Lung (tissue), 12 donors: ENCODE measurements around the gene ARHGEF7. TPM values are rescaled to one million over a fixed set of nuclear protein-coding genes. Genes with fewer than 3 reads are reported as not detected.

Source experiments
- ATAC-seq: fragments of 200-7000 bp; cut with Tn5 transposase; one replicate; pipeline ENCODE4 v1.9.1; 2020; ENCODE audit warnings: moderate number of reproducible peaks; ENCODE audit not compliant: insufficient read depth, low FRiP score
- DNase-seq, 3 donors: peaks; one replicate each; pipeline ENCODE4 v3.0.0-alpha.2; 2013 to 2017
- H3K27ac ChIP-seq, 2 donors: one replicate each; pipeline ENCODE4 v1.5.1; 2013; ENCODE audit warnings: mild to moderate bottlenecking in 2 of 2, moderate library complexity in 2 of 2, control low read depth in 1 of 2, inconsistent platforms in 1 of 2, low read depth in 1 of 2, low read length in 1 of 2
- H3K27me3 ChIP-seq, 3 donors: one replicate each; pipeline ENCODE4 v1.5.1; 2013; ENCODE audit warnings: low read length in 2 of 3; ENCODE audit not compliant: control insufficient read depth in 3 of 3, insufficient read depth in 3 of 3
- H3K36me3 ChIP-seq, 4 donors: one replicate each; pipeline ENCODE4 v1.5.1; 2013; ENCODE audit warnings: low read length in 4 of 4, mild to moderate bottlenecking in 1 of 4, moderate library complexity in 1 of 4; ENCODE audit not compliant: control insufficient read depth in 4 of 4, insufficient read depth in 4 of 4
- H3K4me1 ChIP-seq, 5 donors: one replicate each; pipeline ENCODE4 v1.5.1; 2013; ENCODE audit warnings: low read length in 5 of 5, mild to moderate bottlenecking in 2 of 5, moderate library complexity in 1 of 5; ENCODE audit not compliant: control insufficient read depth in 5 of 5, insufficient read depth in 5 of 5
- H3K4me3 ChIP-seq: one replicate; pipeline ENCODE4 v1.5.1; 2013; ENCODE audit warnings: mild to moderate bottlenecking, control low read depth, moderate library complexity
- H3K9ac ChIP-seq, 2 donors: one replicate each; pipeline ENCODE4 v1.5.1; 2013; ENCODE audit warnings: low read length in 2 of 2, control low read depth in 1 of 2; ENCODE audit not compliant: insufficient read depth in 1 of 2
- H3K9me3 ChIP-seq, 4 donors: one replicate each; pipeline ENCODE4 v1.5.1; 2013; ENCODE audit warnings: low read length in 3 of 4, mild to moderate bottlenecking in 1 of 4, moderate library complexity in 1 of 4; ENCODE audit not compliant: control insufficient read depth in 4 of 4, insufficient read depth in 3 of 4
- WGBS, 2 donors: extraction: QIAGEN DNeasy Blood & Tissue Kit; methylation state at CpG; one replicate each; pipeline ENCODE4 v1.1.7; 2013; 5-methylcytosine and 5-hydroxymethylcytosine counted together
- polyA plus RNA-seq, 2 donors: library from polyadenylated mRNA; stranded (reverse); fragments of 200-250 nt; gene quantifications; one replicate each; pipeline ENCODE4 v1.2.1, GENCODE V29; 2013
- total RNA-seq, 2 donors: library from RNA; depleted of rRNA in 1 of 2; stranded (reverse); fragments of >200 nt in 1 of 2; gene quantifications; one replicate each; pipeline ENCODE4 v1.2.1, GENCODE V29; 2014 to 2021
- TF ChIP-seq, protein P1 (sequence below): IDR thresholded peaks from 2 replicates; pipeline ENCODE4 v1.5.1; 2012; ENCODE audit warnings: mild to moderate bottlenecking; ENCODE audit errors: control extremely low read depth, extremely low read depth
- donor health status: control.
- donor health status: control.
- donor health status: Bipolar disorder and iron deficiency.
- donor health status: healthy.
- donor health status: DM: yes; HTN: yes; CAD: no.

Gene ARHGEF7
- total and polyA plus RNA-seq, 4 donors = 20.9 to 143 (median 37.8) TPM

DNA sequence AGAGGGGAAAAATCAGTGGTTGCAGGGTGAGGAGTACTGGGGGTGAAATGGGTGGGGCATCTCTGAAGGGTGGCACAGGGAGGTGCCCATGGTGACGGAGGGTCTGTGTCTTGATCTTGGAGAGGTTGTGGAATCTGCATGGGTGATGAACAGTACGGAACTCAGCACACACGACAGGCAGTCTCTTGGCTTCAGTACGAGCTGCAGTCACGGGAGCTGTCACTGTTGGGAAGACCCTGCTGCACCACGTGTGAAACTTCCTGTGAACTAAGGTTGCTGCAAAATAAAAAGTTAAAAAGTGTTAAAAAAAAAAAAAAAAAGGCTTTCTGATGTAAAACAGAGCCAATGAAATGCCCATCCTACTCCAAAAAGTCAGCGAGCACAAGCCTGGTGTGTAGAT, 239.7 kb downstream of the ARHGEF7 start:
- Histone ChIP-seq H3K27me3 (peaks cover 0 to 5% (median 0%) of the 10 kb centered on the region in 3 donors), H3K4me1 (peaks cover 0 to 7% (median 0%) of the 10 kb centered on the region in 5 donors), H3K36me3 (no peaks in the 10 kb centered on the region), H3K4me3 (no peak overlapping the region), H3K9ac (no peak overlapping the region), H3K27ac (no peak overlapping the region), H3K9me3 (no peaks in the 10 kb centered on the region)
- no peak for DNase-seq
- TF ChIP-seq, protein P1, sequence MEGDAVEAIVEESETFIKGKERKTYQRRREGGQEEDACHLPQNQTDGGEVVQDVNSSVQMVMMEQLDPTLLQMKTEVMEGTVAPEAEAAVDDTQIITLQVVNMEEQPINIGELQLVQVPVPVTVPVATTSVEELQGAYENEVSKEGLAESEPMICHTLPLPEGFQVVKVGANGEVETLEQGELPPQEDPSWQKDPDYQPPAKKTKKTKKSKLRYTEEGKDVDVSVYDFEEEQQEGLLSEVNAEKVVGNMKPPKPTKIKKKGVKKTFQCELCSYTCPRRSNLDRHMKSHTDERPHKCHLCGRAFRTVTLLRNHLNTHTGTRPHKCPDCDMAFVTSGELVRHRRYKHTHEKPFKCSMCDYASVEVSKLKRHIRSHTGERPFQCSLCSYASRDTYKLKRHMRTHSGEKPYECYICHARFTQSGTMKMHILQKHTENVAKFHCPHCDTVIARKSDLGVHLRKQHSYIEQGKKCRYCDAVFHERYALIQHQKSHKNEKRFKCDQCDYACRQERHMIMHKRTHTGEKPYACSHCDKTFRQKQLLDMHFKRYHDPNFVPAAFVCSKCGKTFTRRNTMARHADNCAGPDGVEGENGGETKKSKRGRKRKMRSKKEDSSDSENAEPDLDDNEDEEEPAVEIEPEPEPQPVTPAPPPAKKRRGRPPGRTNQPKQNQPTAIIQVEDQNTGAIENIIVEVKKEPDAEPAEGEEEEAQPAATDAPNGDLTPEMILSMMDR = no peak
- ATAC-seq = no peak
- 54 to 61% methylated on average over 7 of the region's 7 CpGs for WGBS, 2 donors

Other genes starting within 250 kb of the ARHGEF7 start
- 100 to 1,000 TPM in 1 of 2 donors, 10 to 100 TPM in 1; 95.0 to 353 TPM for gene ANKRD10, start 200.2 kb upstream of the ARHGEF7 start, total RNA-seq
- 10 to 100 TPM; 44.0 to 89.5 TPM for gene ANKRD10, start 200.2 kb upstream of the ARHGEF7 start, polyA plus RNA-seq
- gene TEX29, start 205.3 kb downstream of the ARHGEF7 start, total RNA-seq = under 1 TPM in 1 of 2 donors, not detected in 1; 0.25 TPM
- gene TEX29, start 205.3 kb downstream of the ARHGEF7 start, polyA plus RNA-seq = under 1 TPM; 0.19 to 0.79 TPM